SJSA1 (cell line): ENCODE measurements around the gene CGB5. TPM values are rescaled to one million over a fixed set of nuclear protein-coding genes. Genes with fewer than 3 reads are reported as not detected.
"Not testable (repeated sequence)": the region's sequence is repeated elsewhere in the genome, so short reads cannot be mapped to it uniquely, and the experiment has no call there.

ENCODE experiments used
- DNase-seq, 2 experiments: peaks; one replicate each; pipeline ENCODE4 v3.0.0-alpha.2; 2015 to 2020; ENCODE audit warnings: low spot score in 2 of 2, low read depth in 1 of 2
- H3K27ac ChIP-seq: fragments of 250-450 bp; sonication (Bioruptor Pico); 2 replicates; pipeline ENCODE4 v1.5.1; 2020; ENCODE audit warnings: mild to moderate bottlenecking, moderate library complexity
- H3K27me3 ChIP-seq: fragments of 250-450 bp; sonication (Bioruptor Pico); replicated peaks from 2 replicates; pipeline ENCODE4 v1.5.1; 2020; ENCODE audit warnings: mild to moderate bottlenecking, moderate library complexity
- H3K36me3 ChIP-seq: fragments of 250-450 bp; sonication (Bioruptor Pico); 2 replicates; pipeline ENCODE4 v1.5.1; 2020; ENCODE audit warnings: mild to moderate bottlenecking
- H3K4me1 ChIP-seq: fragments of 250-450 bp; sonication (Bioruptor Pico); replicated peaks from 2 replicates; pipeline ENCODE4 v1.6.1; 2021; ENCODE audit warnings: mild to moderate bottlenecking
- H3K4me3 ChIP-seq: fragments of 250-450 bp; sonication (Bioruptor Pico); 2 replicates; pipeline ENCODE4 v1.5.1; 2020; ENCODE audit warnings: mild to moderate bottlenecking
- H3K9me3 ChIP-seq: fragments of 250-450 bp; sonication (Bioruptor Pico); replicated peaks from 2 replicates; pipeline ENCODE4 v1.5.1; 2020; ENCODE audit warnings: mild to moderate bottlenecking
- total RNA-seq: library from RNA; depleted of rRNA; stranded (reverse); fragments of >200 nt; shearing (Covaris generic); gene quantifications from 2 replicates; pipeline ENCODE4 v1.2.3, GENCODE V29; 2014

The CGB5 gene
- total RNA-seq, 1 experiment from 2014 or later, result not detected

DNA sequence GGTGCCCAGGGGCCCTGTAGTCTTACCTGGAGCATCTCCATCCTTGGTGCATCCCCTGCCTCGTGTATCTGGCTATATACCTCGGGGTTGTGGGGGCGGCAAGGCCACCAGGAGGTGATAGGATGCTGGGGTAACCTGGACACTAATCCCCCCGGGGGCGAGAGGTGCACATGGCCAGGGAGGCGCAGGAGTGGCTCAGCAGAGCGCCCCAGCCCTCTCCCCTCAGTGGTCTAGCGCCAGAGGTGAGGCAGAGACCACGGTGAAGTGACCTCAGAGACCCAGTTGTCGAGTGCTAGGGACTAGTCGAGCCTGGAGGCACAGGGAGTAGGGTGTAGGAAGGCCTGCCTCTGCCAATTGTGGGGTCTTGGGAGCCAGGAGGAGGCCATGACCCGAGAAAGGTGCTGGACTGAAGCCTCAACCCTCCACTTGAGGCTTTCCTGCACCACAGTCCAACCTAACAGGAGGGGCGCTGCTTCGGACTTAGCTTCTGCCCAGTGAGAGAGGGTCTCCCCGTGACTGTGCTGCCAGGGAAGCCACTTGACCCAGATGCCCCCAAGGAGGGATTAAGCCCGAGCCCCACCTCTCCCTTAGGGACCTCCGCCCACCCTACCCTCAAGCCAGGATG lies 26.5 kb upstream of the CGB5 start, which contains the start of gene LHB:
TSS of gene LHB (minus strand) at position 51 of the 625 bp plus-strand sequence. CDS start at position 41, 10 bp downstream.
- H3K27ac ChIP-seq, result no peak within 1 kb of the TSS

GRCh38 chr19:49017666-49018351 lies 25.8 kb upstream of the CGB5 start:
- DNase-seq, result peak; percentile 70 to 84
- Histone ChIP-seq H3K27ac (no peak overlapping the region), H3K9me3 (0 out of 2 replicates have a peak, but pooled peaks cover 3% of the 10 kb centered on the region), H3K4me3 (peak overlapping the region; percentile 43), H3K36me3 (peaks cover 30% of the 10 kb centered on the region), H3K27me3 (no peaks in the 10 kb centered on the region), H3K4me1 (peaks cover 20% of the 10 kb centered on the region)

More for the DNA sequence above, 26.5 kb upstream of the CGB5 start, which contains the start of gene LHB:
- Histone ChIP-seq H3K4me3 (peak within 1 kb of the TSS; percentile 43), H3K27me3 (no peaks in the 10 kb centered on the region), H3K4me1 (peaks cover 20% of the 10 kb centered on the region), H3K9me3 (0 out of 2 replicates have a peak, but pooled peaks cover 3% of the 10 kb centered on the region), H3K36me3 (peaks cover 36% of the 10 kb centered on the region)
- DNase-seq, result no peak

DNA sequence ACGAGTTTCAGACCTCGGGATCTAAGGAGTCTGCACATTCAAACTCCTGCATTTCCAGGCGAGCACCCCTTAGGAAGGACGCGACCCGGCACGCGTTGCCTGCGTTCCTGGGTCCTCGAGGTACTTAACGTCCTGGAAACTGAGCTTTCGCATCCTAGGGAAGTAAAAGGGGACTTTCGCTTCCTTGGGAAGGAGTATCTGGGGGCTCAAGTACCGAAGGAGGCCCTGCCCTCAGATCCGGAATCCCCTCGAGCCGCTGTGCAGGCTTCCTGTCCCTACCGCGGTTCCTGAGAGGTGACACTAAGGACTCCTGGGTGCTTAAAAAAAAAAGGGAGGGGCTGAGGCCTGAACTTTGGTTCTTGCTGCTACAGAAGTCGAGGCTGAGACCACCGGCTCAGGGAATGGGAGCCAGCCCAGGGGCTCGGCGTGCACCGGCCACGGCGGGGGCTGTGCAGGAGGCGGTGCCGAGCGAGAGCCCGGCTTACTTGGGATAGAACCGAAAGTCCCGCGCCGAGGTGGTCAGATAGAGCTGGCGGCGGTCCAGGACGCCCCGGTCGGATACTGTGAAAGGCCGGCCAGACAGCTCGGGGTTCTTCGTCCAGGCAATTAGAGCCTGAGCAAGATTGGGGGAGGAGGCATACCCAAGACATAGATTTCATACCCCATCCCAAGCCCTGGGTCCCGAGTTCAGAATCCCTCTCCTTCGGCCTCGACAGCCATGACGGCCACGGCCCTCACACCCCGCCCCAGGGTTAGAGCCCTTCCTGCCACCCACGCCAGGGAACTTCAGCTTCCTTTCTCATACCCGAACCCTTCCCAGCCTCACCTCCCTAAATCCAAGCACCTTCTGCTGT lies 25.0 kb upstream of the CGB5 start:
- H3K4me1 ChIP-seq, result peaks cover 20% of the 10 kb centered on the region
- peak in 1 of 2 experiments; percentile 55 for DNase-seq
- H3K36me3 ChIP-seq, result peaks cover 24% of the 10 kb centered on the region
- H3K27me3 ChIP-seq, H3K9me3 ChIP-seq, H3K27ac ChIP-seq: not testable (repeated sequence)
- H3K4me3 ChIP-seq, result peak overlapping the region; percentile 43

- 0 out of 2 replicates have a peak, but pooled peaks cover 3% of the 10 kb centered on the region for H3K9me3 ChIP-seq
- H3K27me3 ChIP-seq, result no peaks in the 10 kb centered on the region
- DNase-seq, result peak; percentile 43 to 70
- H3K27ac ChIP-seq, result no peak overlapping the region
- H3K4me1 ChIP-seq, result peaks cover 20% of the 10 kb centered on the region
- H3K4me3 ChIP-seq, result peak overlapping the region; percentile 43
- H3K36me3 ChIP-seq, result peaks cover 16% of the 10 kb centered on the region
These were observed 24.3 kb upstream of the CGB5 start for GRCh38 chr19:49019242-49019932.

- Histone ChIP-seq H3K36me3 (peaks cover 7% of the 10 kb centered on the region), H3K27me3 (no peaks in the 10 kb centered on the region), H3K9me3 (0 out of 2 replicates have a peak, but pooled peaks cover 3% of the 10 kb centered on the region), H3K27ac (no peak overlapping the region), H3K4me1 (peaks cover 20% of the 10 kb centered on the region), H3K4me3 (no peak overlapping the region)
- no peak for DNase-seq
These were observed 23.3 kb upstream of the CGB5 start for GRCh38 chr19:49020342-49020741.

DNA sequence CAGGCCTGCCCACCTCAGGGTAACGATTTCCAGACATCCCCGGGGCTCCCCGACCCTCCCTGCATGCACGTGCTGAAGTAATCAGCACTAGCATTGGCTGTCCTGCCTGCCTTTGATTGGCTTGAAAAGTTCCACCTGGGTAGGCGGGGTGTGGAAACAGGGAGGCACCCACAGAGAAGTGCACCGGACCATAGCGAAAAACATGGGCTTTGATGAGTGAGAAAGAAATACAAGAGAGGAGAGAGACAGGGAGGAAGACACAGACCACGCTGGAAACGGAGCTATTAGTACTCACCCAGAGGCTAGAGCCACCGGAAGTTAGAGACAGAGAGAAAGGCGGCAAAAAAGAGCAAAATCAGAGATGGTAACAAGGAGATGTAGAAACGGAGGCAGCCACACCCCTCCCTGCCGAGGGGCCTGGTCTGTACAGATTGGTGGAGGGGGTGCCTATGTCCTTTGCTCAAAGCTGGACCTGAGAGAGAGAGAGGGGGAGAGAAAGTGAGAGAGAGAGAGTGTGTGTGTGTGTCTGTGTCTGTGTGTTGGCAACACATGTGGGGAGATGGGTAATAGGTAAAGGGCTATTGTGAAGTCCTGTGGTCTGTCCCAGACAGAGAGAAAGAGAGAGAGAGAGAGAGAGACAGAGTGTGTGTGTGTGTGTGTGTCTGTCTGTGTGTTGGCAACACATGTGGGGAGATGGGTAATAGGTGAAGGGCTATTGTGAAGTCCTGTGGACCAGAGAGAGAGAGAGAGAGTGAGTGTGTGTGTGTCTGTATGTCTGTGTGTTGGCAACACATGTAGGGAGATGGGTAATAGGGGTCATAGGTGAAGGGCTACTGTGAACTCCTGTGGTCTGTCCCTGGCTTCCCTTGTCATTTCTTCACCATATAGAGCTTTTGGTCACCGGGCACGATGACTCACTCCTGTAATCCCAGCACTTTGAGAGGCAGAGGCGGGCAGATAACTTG lies 22.4 kb upstream of the CGB5 start:
- Histone ChIP-seq H3K27ac (no peak overlapping the region), H3K27me3 (no peaks in the 10 kb centered on the region), H3K36me3 (no peaks in the 10 kb centered on the region), H3K9me3 (0 out of 2 replicates have a peak, but pooled peaks cover 3% of the 10 kb centered on the region), H3K4me1 (peaks cover 20% of the 10 kb centered on the region), H3K4me3 (no peak overlapping the region)
- peak in 1 of 2 experiments; percentile 37 for DNase-seq

GRCh38 chr19:49022116-49022515 lies 21.5 kb upstream of the CGB5 start:
- H3K27me3 ChIP-seq, result no peaks in the 10 kb centered on the region
- no peak overlapping the region for H3K4me3 ChIP-seq
- DNase-seq, result no peak
- peaks cover 20% of the 10 kb centered on the region for H3K4me1 ChIP-seq
- H3K27ac ChIP-seq, result no peak overlapping the region
- no peaks in the 10 kb centered on the region for H3K36me3 ChIP-seq
- 0 out of 2 replicates have a peak, but pooled peaks cover 3% of the 10 kb centered on the region for H3K9me3 ChIP-seq

GRCh38 chr19:49024233-49024632 lies 19.4 kb upstream of the CGB5 start, which contains the start of gene CGB3:
Gene CGB3 (minus strand): TSS chr19:49024333. CDS start chr19:49023971, 362 bp downstream.
- DNase-seq, H3K27me3 ChIP-seq, H3K36me3 ChIP-seq, H3K9me3 ChIP-seq, H3K27ac ChIP-seq, H3K4me1 ChIP-seq, H3K4me3 ChIP-seq: not testable (repeated sequence)

GRCh38 chr19:49025088-49025487 lies 18.6 kb upstream of the CGB5 start:
- not testable (repeated sequence) for H3K36me3 ChIP-seq, DNase-seq, H3K27me3 ChIP-seq, H3K4me1 ChIP-seq, H3K9me3 ChIP-seq, H3K27ac ChIP-seq, H3K4me3 ChIP-seq

- not testable (repeated sequence) for H3K4me1 ChIP-seq, H3K9me3 ChIP-seq, H3K27me3 ChIP-seq, H3K27ac ChIP-seq, H3K4me3 ChIP-seq, DNase-seq, H3K36me3 ChIP-seq
These were observed 18.0 kb upstream of the CGB5 start for GRCh38 chr19:49025599-49025998.

DNA sequence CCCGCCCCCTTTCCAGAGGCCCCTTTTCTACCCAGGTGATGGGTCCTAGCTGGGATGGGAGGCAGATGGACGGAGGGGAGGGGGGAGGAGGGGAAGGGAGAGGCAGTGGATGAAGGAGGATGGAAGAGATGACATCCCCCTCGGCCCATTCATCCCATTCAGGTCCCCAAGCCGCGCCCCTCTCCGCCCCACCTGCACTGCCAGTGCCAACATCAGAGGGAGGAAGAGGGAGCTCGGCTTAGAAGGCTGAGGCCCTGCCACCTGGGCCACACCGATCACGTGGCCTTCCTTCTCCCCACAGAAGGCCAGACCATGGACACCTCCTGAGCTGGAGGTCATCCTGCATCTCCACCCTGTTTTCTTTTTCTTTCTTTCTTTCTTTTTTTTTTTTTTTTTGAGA lies 15.0 kb upstream of the CGB5 start:
- H3K4me3 ChIP-seq, H3K27me3 ChIP-seq, H3K36me3 ChIP-seq, H3K27ac ChIP-seq, DNase-seq, H3K9me3 ChIP-seq, H3K4me1 ChIP-seq: not testable (repeated sequence)

GRCh38 chr19:49029749-49030148 lies 13.9 kb upstream of the CGB5 start:
- not testable (repeated sequence) for H3K27ac ChIP-seq

More at GRCh38 chr19:49029749-49030148, 13.9 kb upstream of the CGB5 start:
- H3K36me3 ChIP-seq, H3K4me1 ChIP-seq, H3K27me3 ChIP-seq, DNase-seq, H3K4me3 ChIP-seq, H3K9me3 ChIP-seq: not testable (repeated sequence)
